GM19438 (cell line): Measurements from ENCODE around the gene UTP4.
"Not testable (repeated sequence)": the region's sequence is repeated elsewhere in the genome, so short reads cannot be mapped to it uniquely, and the experiment has no call there.

Experiments
- ATAC-seq: cut with Tn5 transposase; IDR thresholded peaks from one replicate; pipeline ENCODE4 v1.9.1; 2021; ENCODE audit warnings: low read depth; ENCODE audit not compliant: unreplicated experiment

The UTP4 gene

GRCh38 chr16:69126801-69127200 lies 5.6 kb upstream of the UTP4 start:
- not testable (repeated sequence) for ATAC-seq

- ATAC-seq, result no peak
Measured at GRCh38 chr16:69127966-69128510, 4.4 kb upstream of the UTP4 start.

DNA sequence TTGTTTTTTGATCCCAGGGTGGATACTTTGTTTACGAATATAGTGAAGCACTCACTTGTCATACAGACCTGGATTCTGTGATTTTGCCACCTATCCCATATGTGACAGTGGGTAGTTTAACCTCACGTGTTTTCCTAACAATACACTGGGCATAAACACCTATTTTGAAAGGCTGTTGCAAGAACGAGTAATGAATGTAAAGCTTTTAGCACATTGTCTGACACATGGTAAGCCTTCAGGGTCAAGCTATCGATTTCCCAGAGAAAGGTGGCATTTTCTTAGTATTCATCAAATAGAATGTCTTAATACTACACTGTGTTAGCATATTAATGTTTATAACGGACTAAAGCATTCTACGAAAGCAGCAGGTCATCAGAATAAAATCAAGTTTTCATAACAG lies 2.0 kb upstream of the UTP4 start:
- ATAC-seq, result no peak

DNA sequence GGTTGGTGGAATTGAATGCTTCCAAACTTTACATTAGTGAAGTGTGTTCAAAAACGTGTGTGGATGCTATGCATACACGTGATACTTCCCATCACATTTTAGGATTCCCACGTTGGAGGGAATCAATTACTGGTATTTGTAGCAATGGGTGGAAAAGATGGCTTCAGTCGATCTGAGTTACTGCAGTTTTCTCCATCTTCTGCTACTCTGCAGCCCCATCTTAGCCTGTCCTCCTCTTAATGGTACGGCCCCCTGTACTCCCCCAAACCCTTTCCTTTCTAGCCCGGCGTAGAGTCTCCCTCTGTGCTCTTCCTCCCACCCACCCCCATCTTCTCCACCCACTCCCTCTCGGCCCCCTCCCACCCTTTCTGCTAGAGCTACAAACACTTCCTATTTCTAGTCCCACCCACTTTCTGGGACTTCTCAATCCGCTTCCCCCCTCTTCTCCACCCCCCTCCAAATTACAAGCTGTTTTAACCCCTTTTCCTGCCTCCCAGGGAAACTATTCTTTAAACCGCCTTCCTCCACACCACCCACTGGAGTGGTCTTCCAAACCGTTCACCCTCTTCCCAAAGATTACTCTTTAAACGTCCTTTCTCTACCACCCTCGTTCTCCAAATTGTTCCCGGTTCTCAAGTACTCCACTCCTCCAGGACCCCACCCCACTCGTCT lies 1.1 kb upstream of the UTP4 start:
- ATAC-seq, result no peak

GRCh38 chr16:69131839-69132423 lies 518 bp upstream of the UTP4 start:
- ATAC-seq, result peak; percentile 46

DNA sequence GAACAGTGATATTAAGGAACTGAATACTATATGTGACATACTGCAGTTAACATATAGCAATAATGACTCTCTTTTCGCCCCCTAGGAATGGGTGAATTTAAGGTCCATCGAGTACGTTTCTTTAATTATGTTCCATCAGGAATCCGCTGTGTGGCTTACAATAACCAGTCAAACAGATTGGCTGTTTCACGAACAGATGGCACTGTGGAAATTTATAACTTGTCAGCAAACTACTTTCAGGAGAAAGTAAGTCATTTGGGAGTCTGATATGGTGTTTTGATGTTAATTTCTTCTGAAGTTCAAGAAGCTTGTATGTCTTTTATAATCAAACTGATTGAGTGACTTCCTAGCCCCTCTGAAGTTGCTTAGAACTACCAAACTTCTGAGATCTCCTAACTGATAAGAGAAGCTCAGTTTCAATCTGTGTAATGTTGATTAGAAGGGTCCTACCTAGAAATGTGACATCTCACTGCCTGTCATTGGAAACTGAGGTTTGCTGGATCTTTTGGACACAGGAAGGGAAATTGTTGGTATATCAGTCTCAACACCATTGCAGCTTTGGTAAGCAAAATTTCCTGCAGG lies 1.0 kb downstream of the UTP4 start:
- ATAC-seq, result no peak

GRCh38 chr16:69138608-69139007 lies 6.2 kb downstream of the UTP4 start:
- ATAC-seq, result no peak

- ATAC-seq, result not testable (repeated sequence)
Measured at GRCh38 chr16:69139464-69139863, 7.0 kb downstream of the UTP4 start.

- ATAC-seq, result no peak
Measured at GRCh38 chr16:69141014-69141413, 8.6 kb downstream of the UTP4 start.

- ATAC-seq, result no peak
Measured at GRCh38 chr16:69141936-69142335, 9.5 kb downstream of the UTP4 start.

GRCh38 chr16:69143116-69143515 lies 10.7 kb downstream of the UTP4 start:
- no peak for ATAC-seq

DNA sequence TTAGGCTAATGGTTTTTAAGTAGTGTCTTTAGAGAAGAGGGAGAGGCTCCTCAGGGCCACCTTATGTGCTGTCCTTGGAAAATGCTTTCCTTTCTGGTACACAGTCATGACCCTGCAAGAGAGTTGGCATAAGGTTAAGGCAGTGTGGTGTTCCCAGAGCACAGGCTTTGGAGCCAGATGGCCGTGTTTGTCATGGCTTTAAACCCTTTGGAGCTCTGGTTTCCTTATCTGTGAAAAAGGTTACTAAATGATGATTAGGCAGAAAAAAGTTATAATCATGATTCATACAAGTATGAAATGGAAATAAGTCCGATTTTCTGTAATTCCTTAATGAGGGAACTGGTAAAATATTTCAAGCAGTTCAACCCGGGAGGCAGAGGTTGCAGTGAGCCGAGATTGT lies 13.2 kb downstream of the UTP4 start:
- no peak for ATAC-seq

DNA sequence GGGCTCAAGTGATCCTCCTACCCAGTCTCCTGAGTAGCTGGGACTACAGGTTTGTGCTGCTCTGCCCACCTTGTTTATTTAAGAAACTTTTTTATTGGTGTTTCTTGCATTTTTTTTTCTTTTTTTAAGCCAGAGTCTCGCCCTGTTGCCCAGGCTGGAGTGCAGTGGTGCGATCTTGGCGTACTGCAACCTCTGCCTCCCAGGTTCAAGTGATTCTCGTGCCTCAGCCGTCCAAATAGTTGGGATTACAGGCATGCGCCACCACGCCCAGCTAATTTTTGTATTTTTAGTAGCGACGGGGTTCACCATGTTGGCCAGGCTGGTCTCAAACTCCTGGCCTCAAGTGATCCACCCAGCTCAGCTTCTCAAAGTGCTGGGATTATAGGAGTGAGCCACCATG lies 17.2 kb downstream of the UTP4 start:
- not testable (repeated sequence) for ATAC-seq

- no peak for ATAC-seq
Measured at GRCh38 chr16:69150146-69150865, 17.9 kb downstream of the UTP4 start.

DNA sequence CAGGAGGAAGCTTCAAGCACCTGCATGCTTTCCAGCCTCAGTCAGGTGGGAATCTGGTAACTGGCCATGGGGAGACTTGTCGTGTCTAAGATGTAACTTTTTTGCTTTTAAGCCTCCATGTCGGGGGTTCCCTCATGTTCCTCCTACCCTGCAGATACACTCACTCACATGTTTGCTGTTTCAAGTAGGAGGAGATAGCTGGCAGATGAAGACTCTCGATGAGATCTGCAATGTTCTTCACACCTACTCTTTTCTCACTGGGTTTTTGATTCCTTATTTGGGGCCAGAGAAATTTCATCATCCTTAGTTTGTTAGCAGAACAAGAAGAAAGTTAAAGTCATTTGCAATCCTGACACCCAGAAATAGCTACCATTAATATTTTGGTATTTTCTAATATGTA lies 24.7 kb downstream of the UTP4 start:
- no peak for ATAC-seq

DNA sequence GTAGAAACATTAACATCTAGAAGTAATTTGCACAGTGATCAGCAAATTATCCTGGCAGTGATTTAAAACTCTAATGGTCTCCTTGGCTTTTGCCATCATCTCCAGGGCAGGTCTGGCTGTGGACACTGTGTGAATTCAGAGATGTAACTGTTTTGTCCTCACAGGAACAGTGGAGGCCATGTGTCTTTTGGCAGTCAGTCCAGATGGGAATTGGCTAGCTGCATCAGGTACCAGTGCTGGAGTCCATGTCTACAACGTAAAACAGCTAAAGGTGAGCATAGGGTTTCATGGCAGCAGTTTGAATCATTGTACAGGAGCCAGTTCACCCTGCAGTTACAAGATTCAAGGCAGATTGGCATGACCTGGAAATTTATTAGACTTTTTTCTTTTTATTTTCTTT lies 27.7 kb downstream of the UTP4 start:
- no peak for ATAC-seq

GRCh38 chr16:69165584-69165983 lies 33.1 kb downstream of the UTP4 start:
- no peak for ATAC-seq

DNA sequence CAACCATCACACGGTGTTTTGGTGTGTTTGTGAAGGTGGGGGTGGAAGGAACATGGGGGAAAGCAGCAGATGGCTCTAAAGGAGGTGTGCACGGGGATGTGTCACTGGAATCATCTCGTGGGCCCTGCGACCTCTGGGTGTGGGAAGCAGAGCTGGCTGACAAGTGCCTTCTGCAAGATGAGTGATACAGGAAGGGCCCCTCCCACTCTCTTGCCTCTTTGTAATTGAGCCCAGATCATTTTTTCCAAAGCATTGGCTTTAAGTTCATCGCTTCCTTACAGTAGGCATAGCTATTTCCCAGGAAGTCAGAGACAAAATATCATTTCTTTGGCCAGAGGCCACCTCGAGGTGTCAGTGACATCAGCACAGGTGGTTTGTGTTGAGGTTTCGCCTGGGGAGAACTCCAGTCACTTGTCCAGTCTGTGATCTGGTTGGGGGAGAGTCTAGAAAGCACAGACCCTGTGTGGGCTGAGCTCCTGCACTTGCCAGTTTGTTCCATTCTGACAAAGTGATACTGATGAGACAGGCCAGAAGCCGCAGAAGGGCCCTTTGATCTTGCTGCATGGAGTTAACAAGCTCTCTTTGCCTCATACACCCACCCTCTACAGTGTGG lies 33.9 kb downstream of the UTP4 start:
- ATAC-seq, result no peak

GRCh38 chr16:69166946-69167930 lies 34.8 kb downstream of the UTP4 start:
- no peak for ATAC-seq

GRCh38 chr16:69169051-69169450 lies 36.6 kb downstream of the UTP4 start:
- ATAC-seq, result no peak
